NCI-H2107 treated with DMSO at 0.1 percent for 48 hours (cell line): Measurements from ENCODE around the gene GGACT.

Experiments used
- DNase-seq: peaks from one replicate; lab custom pipeline; 2025; ENCODE audit not compliant: unreplicated experiment; lab: John Stamatoyannopoulos, UW

Gene GGACT

DNA sequence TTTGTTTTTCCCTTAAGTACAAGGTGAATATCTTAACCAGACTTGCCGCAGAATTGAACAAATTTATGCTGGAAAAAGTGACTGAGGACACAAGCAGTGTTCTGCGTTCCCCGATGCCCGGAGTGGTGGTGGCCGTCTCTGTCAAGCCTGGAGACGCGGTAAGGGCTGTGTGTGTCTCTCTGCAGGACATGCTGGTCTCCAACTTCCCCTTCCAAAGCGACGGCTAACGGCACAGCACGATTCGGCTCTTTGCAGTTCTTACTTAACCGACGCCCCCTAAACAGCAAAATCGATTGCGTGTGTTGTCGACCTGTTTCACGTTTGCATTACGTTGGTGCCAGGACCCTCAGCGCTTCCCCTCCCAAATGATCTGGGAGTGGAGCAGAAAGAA, 73.2 kb downstream of the GGACT start:
- DNase-seq = no peak

- DNase-seq = peak; percentile 96
These were observed 73.7 kb downstream of the GGACT start for GRCh38 chr13:100514788-100515409.

- peak; percentile 88 for DNase-seq
These were observed 74.5 kb downstream of the GGACT start for GRCh38 chr13:100513987-100514670.

DNA sequence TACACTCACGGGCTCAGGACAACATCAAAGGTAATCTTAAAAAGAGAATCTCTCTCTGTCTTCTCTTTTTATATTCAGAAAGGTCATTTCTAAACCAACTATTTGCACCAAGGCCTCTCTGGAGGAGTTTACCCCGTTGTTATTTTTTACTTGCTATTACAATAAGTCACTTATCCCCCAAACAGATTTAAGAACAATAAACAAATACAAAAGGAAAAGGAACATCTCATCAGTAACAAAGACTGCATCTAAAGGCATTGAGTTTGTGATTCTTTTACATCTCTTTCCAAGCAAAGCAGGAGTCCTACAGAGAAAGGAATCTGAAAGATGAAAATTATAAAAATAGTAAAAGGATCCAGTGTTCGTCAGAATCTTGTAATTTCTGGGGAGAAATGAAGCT, 75.4 kb downstream of the GGACT start:
- DNase-seq = no peak

GRCh38 chr13:100512422-100512821, 76.2 kb downstream of the GGACT start:
- no peak for DNase-seq

DNA sequence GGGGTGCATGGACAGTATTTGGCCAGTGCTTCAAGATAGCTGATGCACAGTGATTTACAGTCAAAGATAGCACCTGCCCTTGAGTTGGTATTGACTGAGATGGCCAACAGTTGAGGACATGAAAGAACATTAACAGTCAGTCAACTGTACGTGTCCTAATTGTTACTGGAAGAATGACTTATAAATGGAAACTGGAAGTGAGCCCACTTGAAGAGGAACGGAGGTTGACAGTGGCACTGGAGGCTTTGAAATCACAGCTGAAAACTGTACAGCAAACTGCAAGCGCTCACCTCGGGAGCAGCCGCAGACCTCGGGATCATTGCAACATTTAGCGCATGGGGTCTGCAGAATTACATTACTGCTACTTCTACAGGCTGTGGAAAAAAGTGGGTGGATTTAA, 77.1 kb downstream of the GGACT start:
- DNase-seq = peak; percentile 30

DNA sequence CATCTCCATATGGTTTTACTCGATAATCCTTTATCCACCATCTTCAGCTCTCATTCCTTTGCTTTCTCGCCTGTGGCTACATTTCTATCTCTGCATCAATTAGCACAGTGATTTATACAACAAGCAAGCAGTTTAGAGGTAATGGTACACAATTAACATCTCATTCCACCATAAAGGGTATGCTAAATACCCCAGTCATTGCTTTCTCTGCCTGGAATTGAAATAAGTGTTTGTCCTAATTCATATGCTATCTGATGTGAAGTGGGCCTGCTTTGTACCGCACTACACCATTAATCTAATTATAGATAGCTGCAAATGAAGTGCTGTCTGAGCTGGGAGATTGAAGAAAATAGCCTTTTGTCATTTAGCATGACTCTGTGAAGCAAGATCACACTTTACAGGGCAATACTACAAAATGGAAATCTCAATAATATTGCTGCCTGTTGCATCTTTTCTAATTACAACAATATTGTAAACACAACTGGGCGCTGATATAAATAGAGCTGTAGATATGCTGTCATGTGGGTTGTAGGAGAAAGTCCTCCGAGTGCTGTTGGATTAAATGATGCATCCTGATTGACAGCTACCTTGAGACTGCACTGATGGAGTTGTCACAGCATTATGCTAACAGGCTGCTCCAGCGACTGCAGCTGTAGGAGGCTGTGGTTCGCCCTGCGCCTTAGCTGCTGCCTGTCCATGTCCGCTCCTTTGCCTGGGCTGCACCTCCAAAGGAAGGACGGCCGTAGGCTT, 78.2 kb downstream of the GGACT start:
- DNase-seq = peak; percentile 38

DNA sequence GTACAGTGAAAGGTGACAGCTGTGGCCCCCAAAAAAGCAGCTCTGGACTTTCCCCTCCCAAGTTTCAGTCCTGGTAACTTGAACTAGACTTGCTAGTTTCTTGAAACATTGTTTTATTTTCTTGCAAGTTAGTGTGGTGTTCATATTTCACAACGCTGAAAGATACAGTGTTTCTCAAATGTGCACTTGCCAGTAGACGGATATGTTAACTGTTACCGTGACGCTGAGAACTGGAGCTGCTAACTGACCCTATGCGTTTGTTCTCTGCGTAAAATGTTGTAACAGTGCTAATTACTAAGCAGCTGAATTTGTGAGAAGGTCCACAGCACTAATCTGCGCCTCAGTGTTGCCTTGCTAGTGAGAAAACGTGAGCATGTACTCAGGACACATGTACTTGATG, 79.6 kb downstream of the GGACT start:
- DNase-seq = peak; percentile 85

DNA sequence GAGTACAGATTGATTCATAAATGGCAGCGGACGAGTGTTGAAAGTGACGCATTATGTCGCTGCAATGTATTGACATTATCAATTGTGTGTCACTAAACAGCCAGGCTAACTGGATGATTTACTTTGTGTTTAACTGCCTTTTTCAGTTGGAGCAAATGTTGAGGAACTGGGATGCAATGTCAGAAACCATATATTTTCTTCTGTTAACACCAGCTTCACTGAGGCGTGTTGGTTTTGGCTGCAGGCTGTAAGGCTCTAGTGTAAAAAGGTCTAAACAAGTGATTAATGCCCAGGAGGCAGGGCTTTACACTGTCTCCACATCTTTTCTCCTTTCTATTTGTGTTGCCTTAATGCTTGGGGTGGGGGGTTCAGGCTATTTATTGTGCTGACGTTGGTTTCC, 80.1 kb downstream of the GGACT start:
- peak; percentile 88 for DNase-seq

DNA sequence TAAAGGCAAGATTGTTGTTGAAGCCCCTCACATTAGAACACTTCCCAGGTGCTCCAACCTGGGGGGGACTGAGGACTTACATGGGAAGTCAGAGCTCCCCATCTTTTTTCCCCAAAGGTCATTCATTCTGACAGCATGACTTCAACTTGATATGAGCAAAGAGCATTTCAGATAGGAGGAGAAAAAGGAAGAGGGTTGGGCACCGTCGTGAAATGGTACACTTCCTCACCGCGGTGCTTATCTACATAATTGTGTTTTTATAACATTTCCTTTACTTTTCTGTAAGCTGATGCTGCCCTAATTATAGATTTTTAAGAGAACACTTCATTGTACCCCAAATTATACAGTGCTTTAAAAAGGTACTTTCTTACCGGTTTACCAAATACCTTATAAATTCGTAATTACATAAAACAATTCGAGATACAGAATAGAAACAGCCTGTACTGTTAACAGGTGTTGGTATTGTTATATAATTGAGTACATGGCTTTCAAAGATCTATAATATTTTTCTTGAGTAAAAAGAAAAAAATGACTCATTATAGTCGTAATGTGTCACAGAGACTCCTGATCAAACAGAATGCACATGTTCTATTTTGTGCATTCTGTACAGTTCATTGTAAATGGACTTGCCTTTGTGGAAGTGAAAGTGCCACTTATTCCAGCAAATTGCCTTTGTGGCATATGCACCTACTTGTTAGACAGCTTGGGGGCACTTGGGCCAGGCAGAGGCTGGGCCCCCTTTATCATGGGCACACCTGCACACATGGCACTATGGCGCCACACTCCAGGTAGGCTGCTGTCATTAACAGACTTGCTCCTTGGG, 81.8 kb downstream of the GGACT start:
- DNase-seq = peak; percentile 94

DNA sequence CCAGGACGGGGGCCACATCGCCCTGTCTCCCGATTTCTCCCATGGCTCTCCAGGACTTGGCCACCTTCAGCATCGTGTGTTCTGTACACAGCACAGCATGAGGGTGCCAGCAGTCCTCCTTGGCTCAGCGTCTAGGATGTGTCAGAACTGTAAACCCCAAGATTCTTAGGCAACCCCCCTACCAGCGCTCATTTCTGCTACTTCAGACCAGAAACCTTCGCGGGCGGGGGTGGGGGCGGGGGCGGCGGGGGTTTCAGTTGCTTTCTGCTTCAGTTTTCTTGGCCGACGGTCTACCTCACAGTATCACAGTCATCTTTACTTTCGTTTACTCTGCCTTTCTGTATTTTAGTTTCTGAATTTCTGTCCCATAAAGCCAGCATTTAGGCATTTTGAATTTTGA, 82.4 kb downstream of the GGACT start:
- DNase-seq = no peak

DNA sequence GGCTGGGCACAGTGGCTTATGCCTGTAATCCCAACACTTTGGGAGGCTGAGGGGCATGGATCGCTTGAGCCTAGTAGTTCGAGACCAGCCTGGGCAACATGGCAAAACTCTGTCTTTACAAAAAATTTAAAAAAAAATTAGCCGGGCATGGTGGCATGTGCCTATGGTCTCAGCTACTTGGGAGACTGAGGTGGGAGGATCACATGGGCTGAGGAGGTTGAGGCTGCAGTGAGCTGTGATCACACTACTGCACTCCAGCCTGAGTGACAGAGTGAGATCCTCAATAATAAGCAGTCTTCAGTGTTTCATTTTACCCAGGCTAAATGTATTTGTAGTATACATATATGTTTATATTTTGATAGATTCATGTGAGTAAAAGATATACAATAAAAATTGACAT, 85.0 kb downstream of the GGACT start:
- DNase-seq = no peak

DNA sequence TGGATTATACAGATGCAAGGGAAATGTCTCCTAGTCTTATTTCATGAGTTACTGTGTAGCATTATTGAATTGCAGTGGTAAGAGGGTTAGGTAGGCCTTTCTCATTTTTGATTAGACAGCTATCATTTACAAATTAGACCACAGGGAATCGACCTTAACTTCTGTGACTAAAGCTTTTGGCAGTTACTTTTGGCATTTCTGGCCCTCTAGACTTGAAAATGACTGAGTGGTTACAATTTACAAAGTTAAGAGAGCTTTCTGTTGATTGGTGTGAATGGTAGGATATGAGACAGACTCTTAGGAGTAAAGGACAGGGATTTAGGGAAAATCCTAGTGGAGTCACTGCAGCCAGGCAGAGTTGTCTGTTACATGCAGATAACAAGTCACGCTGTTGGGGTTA, 86.1 kb downstream of the GGACT start:
- DNase-seq = no peak

GRCh38 chr13:100497389-100497788, 91.2 kb downstream of the GGACT start:
- no peak for DNase-seq

DNA sequence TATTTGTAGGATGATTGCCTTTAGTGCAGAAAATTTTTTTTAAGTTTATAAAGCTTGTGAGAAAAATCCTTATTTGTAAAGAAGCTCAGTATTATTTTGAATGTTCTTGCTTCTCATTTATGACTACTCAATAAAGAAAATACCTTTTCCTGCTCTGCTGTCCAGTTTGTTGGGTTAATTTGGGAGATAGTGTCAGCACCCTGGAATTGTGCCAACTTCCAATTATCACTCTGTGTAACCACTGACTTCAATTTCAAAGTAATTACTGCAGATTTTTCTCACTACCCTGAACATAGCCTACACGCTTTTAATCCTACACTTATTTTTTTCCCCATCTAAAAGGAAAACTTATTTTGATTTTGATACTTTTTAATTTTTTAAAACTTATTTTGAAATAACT, 93.1 kb downstream of the GGACT start:
- DNase-seq = peak; percentile 11

DNA sequence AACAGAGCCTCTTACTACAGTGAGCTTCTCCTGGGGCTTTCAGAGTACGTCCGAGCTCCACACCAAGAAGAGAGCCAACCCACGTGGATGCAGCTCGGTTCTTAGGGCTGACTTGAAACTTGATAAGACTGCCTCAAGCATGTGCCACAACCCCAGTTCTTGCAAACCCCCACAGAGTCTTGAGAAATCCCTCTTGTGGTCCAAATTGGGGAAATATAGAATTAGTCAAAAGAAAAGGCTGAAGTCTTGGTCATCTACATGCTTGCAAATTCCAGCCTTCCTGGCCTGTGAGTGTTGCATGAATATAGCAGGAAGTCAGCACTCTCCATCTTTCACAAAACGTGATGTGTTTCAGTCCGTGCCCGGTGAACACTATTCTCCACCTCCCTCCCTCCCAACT, 95.2 kb downstream of the GGACT start:
- no peak for DNase-seq

GRCh38 chr13:100491164-100491842, 97.3 kb downstream of the GGACT start:
- DNase-seq = peak; percentile 57

DNA sequence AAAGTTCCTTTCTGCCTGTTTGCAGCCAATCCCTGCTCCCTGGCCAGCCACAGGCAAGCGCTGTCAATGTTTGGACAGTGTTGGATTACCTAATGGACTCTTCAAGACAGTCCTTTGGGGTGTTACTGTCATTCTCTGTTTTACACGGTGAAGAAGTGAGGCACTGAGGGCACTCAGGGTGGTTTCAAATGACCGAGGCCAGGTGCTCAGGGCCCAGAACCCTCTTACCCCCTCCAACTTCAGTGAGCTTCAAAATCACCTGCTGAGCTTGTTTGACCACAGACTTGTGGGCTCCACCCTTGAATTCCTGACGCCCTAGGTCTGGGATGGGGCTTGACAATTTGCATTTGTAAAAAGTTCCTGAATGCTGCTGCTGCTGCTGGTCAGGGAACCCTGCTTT, 97.9 kb downstream of the GGACT start:
- peak; percentile 93 for DNase-seq

DNA sequence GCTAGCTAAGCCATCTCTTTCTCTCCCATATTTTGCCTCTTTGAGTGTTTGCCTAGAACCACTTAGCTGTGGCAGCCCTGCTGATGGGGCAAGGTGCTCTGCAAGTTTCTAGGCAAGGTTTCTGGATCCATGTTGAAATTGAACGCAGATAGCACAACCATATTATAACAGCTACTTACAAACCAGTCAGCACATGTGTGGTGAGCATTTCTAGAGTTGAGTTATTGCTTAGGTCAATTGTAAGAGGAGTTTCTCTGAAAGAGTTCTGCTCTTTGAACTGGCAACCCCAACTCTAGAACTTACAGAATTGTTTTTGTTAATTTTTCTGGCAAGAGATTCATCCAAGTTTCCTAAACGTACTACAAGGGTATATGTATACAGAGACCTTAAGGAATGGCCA, 103.3 kb downstream of the GGACT start:
- DNase-seq = no peak

- no peak for DNase-seq
These were observed 103.9 kb downstream of the GGACT start for GRCh38 chr13:100484702-100485101.

GRCh38 chr13:100483841-100484381, 104.7 kb downstream of the GGACT start:
- peak; percentile 83 for DNase-seq
